Stomach (tissue), 19 donors: ENCODE measurements around the gene FOXB2. TPM values are rescaled to one million over a fixed set of nuclear protein-coding genes. Genes with fewer than 3 reads are reported as not detected.
"Not testable (repeated sequence)": the region's sequence is repeated elsewhere in the genome, so short reads cannot be mapped to it uniquely, and the experiment has no call there.

ENCODE experiments used
- DNase-seq, 2 donors: peaks; one replicate each; pipeline versions ENCODE4 v3.0.0 to v3.0.0-alpha.2; 2013 to 2019
- H3K27ac ChIP-seq, 5 donors: fragments of 200-600 bp in 4 of 5; sonication (generic) in 4 of 5; one replicate each; pipeline ENCODE4 v1.5.1; 2013 to 2019; ENCODE audit warnings: mild to moderate bottlenecking in 1 of 5, moderate library complexity in 1 of 5
- H3K27me3 ChIP-seq, 3 donors: fragments of 200-600 bp; sonication (generic); one replicate each; pipeline ENCODE4 v1.5.1; 2017 to 2019; ENCODE audit warnings: mixed run types in 1 of 3
- H3K36me3 ChIP-seq, 4 donors: fragments of 200-600 bp; sonication (generic); 1 replicate in 3 of 4; 2 replicates in 1 of 4; pipeline ENCODE4 v1.5.1; 2016 to 2019
- H3K4me1 ChIP-seq, 4 donors: fragments of 200-600 bp; sonication (generic); one replicate each; pipeline ENCODE4 v1.5.1; 2016 to 2019
- H3K4me3 ChIP-seq, 4 donors: fragments of 200-600 bp; sonication (generic) in 3 of 4; one replicate each; pipeline ENCODE4 v1.5.1; 2016 to 2019; ENCODE audit warnings: mild to moderate bottlenecking in 1 of 4
- H3K9me3 ChIP-seq, 4 donors: fragments of 200-600 bp; sonication (generic); one replicate each; pipeline ENCODE4 v1.5.1; 2016 to 2019
- CTCF ChIP-seq, 7 experiments: fragments of 450-650 bp in 4 of 7; fragments of 200-600 bp in 3 of 7; sonication (generic) in 3 of 7; IDR thresholded peaks; one replicate each; pipeline ENCODE4 v1.5.1; 2016 to 2019; ENCODE audit warnings: antibody characterized with exemption in 7 of 7, control low read depth in 2 of 7, mild to moderate bottlenecking in 1 of 7
- EP300 ChIP-seq: sonication (generic); formaldehyde crosslinking; IDR thresholded peaks from one replicate; pipeline ENCODE4 v1.6.1; 2017; ENCODE audit warnings: antibody characterized with exemption
- POLR2A ChIP-seq, 4 donors: fragments of 450-650 bp; IDR thresholded peaks; one replicate each; pipeline ENCODE4 v1.6.1; 2016; ENCODE audit warnings: antibody characterized with exemption in 4 of 4, control low read depth in 2 of 4, mild to moderate bottlenecking in 1 of 4, moderate library complexity in 1 of 4
- POLR2AphosphoS5 ChIP-seq, 3 donors: sonication (generic); formaldehyde crosslinking; IDR thresholded peaks; one replicate each; pipeline ENCODE4 v1.6.1; 2016; ENCODE audit warnings: antibody characterized with exemption in 3 of 3
- WGBS, 5 donors: extraction: QIAGEN DNeasy Blood & Tissue Kit in 3 of 5; methylation state at CpG; one replicate each; pipeline versions ENCODE4 v1.1.5 to v1.1.7; 2013 to 2018; 5-methylcytosine and 5-hydroxymethylcytosine counted together
- intact Hi-C: fragments of 100-400 bp; cut with DNase I; formaldehyde crosslinking; loops from one replicate; pipeline ENCODE4 v1.15.1; 2023; ENCODE audit warnings: low total_unique reads
- long read RNA-seq, 10 donors: transcript quantifications; one replicate each; lab custom pipeline, GENCODE V29; 2026
- polyA plus RNA-seq, 3 donors: library from polyadenylated mRNA; stranded (reverse); fragments of 200-250 nt; gene quantifications; one replicate each; pipeline ENCODE4 v1.2.3, GENCODE V29; 2013
- total RNA-seq, 5 donors: library from RNA; depleted of rRNA; stranded (reverse); fragments of >200 nt; gene quantifications; one replicate each; pipeline versions ENCODE4 v1.1.0 to v1.2.3, GENCODE V29; 2014 to 2016
- donor health status: healthy with polysubstance abuse.
- donor health status: Bipolar disorder and iron deficiency.
- donor health status: healthy.

Gene FOXB2
- not detected for total RNA-seq
- polyA plus RNA-seq: not detected
- long read RNA-seq, donor 1: 0 reads
- long read RNA-seq, donor 2: 0 reads
- long read RNA-seq, donor 3: 0 reads
- long read RNA-seq, donor 4: 0 reads
- long read RNA-seq, donor 5: 0 reads
- long read RNA-seq, donor 6: 0 reads
- long read RNA-seq, donor 7: 0 reads
- long read RNA-seq, donor 8: 0 reads
- long read RNA-seq, donor 9: 0 reads
- long read RNA-seq, donor 10: 0 reads

GRCh38 chr9:77019236-77019925, at the start of gene FOXB2:
Gene FOXB2 (plus strand): TSS chr9:77019655. CDS start chr9:77019655, 0 bp downstream.
- peaks cover 23 to 83% (median 49%) of the 10 kb centered on the region in 4 donors for H3K4me1 ChIP-seq

DNA sequence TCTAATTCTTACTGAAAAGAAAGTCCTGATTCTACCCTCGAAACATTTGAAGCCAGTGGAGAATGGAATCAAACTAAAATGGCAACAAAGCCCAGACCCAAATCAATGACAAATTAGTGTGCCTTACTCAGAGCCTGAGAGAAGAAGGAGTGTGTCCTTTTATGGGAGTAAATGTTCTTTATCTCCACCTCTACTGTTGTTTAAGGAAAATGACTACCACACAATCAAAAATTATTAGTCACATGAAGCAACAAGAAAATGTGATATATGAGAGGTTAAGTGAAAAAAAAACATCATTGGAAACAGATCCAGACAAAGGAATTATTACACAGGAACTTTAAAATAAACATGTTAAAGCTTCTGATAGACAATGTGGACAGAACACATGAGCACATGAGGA, 49.7 kb upstream of the FOXB2 start:
- Histone ChIP-seq H3K9me3 (peaks cover 0 to 20% (median 12%) of the 10 kb centered on the region in 4 donors), H3K27ac (no peak overlapping the region), H3K4me3 (no peak overlapping the region), H3K36me3 (no peaks in the 10 kb centered on the region), H3K27me3 (no peaks in the 10 kb centered on the region), H3K4me1 (no peaks in the 10 kb centered on the region)
- 56 to 80% (median 67%) methylated on average over 1 of the region's 1 CpG for WGBS, 5 donors
- DNase-seq: no peak
- intact Hi-C loops: no loop called here
- TF ChIP-seq EP300 (no peak), POLR2A (IDR thresholded peaks at IDR 0.05) (no peak), CTCF (IDR thresholded peaks at IDR 0.05) (no peak), POLR2AphosphoS5 (IDR thresholded peaks at IDR 0.05) (no peak)

More at GRCh38 chr9:77019236-77019925, at the start of gene FOXB2:
- DNase-seq: no peak
- intact Hi-C loops: no loop called here
- Histone ChIP-seq H3K9me3 (peaks cover 0 to 5% (median 0%) of the 10 kb centered on the region in 4 donors), H3K4me3 (peak within 1 kb of the TSS; percentile 12 to 41 (median 30)), H3K27ac (no peak within 1 kb of the TSS), H3K36me3 (no peaks in the 10 kb centered on the region), H3K27me3 (peaks cover 80 to 100% (median 99%) of the 10 kb centered on the region in 3 donors)
- TF ChIP-seq EP300 (no peak), POLR2A (IDR thresholded peaks at IDR 0.05) (no peak), POLR2AphosphoS5 (IDR thresholded peaks at IDR 0.05) (no peak), CTCF (IDR thresholded peaks at IDR 0.05) (no peak)
- WGBS, 5 donors: 4 to 15% (median 7%) methylated on average over 43 to 51 of the region's 51 CpGs

DNA sequence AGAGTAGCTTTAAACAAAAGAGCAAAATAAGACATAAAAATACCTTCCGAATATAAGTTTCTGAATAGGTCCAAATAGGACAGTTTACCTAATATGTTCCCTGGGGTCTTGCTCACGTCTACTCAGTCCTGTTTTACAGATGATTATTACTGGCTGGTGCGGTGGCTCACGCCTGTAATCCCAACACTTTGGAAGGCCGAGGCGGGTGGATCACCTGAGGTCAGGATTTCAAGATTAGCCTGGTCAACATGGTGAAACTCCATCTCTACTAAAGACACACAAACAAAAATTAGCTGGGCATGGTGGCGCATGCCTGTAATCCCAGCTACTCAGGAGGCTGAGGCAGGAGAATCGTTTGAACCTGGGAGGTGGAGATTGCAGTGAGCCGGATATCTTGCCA, 40.6 kb upstream of the FOXB2 start:
- H3K4me3 ChIP-seq, H3K27ac ChIP-seq, H3K9me3 ChIP-seq, intact Hi-C loops, H3K4me1 ChIP-seq, DNase-seq, H3K36me3 ChIP-seq: not testable (repeated sequence)
- peaks cover 0 to 14% (median 0%) of the 10 kb centered on the region in 3 donors for H3K27me3 ChIP-seq
- 80 to 89% (median 86%) methylated on average over 9 of the region's 9 CpGs for WGBS, 5 donors

- no peaks in the 10 kb centered on the region for H3K9me3 ChIP-seq
- H3K4me3 ChIP-seq: no peak overlapping the region
- no peak overlapping the region for H3K27ac ChIP-seq
- peaks cover 0 to 13% (median 0%) of the 10 kb centered on the region in 3 donors for H3K27me3 ChIP-seq
- TF ChIP-seq POLR2AphosphoS5 (IDR thresholded peaks at IDR 0.05) (peak in 1 of 3 donors; percentile 37), POLR2A (IDR thresholded peaks at IDR 0.05) (no peak), CTCF (IDR thresholded peaks at IDR 0.05) (no peak)
- no peaks in the 10 kb centered on the region for H3K4me1 ChIP-seq
- DNase-seq: no peak
- WGBS, 5 donors: 30 to 46% (median 41%) methylated on average over 1 of the region's 1 CpG
- intact Hi-C loops: no loop called here
- no peaks in the 10 kb centered on the region for H3K36me3 ChIP-seq
Observed at GRCh38 chr9:76980566-76980965, 38.9 kb upstream of the FOXB2 start.

DNA sequence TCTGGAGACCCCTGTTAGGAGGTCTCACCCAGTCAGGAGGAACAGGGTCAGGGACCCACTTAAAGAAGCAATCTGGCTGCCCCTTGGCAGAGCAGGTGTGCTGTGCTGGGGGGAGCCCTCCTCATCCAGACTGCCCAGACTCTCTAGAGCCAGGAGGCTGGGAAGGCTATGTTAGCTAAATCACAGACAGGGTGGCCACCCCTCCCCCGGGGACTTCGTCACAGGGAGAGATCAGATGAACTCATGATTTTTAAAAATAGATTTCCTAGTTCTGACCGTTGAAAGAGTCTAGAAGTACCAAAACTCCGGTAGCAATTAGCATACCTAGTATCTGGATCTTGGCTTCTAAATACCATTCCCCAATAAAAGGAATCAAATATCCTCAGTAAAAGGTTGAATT, 35.0 kb upstream of the FOXB2 start:
- no peaks in the 10 kb centered on the region for H3K27me3 ChIP-seq
- no peaks in the 10 kb centered on the region for H3K4me1 ChIP-seq
- TF ChIP-seq POLR2A (IDR thresholded peaks at IDR 0.05): no peak
- TF ChIP-seq EP300: no peak
- no peak for TF ChIP-seq POLR2AphosphoS5 (IDR thresholded peaks at IDR 0.05)
- TF ChIP-seq CTCF (IDR thresholded peaks at IDR 0.05): no peak
- 50 to 83% (median 76%) methylated on average over 4 of the region's 4 CpGs for WGBS, 5 donors
- intact Hi-C loops: no loop called here
- H3K36me3 ChIP-seq: no peaks in the 10 kb centered on the region
- no peak for DNase-seq
- no peaks in the 10 kb centered on the region for H3K9me3 ChIP-seq
- no peak overlapping the region for H3K27ac ChIP-seq
- H3K4me3 ChIP-seq: no peak overlapping the region
